Stimulated activated CD4-positive, alpha-beta T cell treated with anti-CD3 and anti-CD28 coated beads, Interleukin-4, amount 100 ng/mL, for 48 hours (primary cell): Measurements from ENCODE around the gene EIF4G3.
"Not testable (repeated sequence)": the region's sequence is repeated elsewhere in the genome, so short reads cannot be mapped to it uniquely, and the experiment has no call there.

Experiments
- DNase-seq, 2 donors: peaks; one replicate each; pipeline ENCODE4 v3.0.0-alpha.2; 2020; ENCODE audit warnings: low read depth in 2 of 2

The EIF4G3 gene

GRCh38 chr1:20948101-20948500, 228.6 kb downstream of the EIF4G3 start:
- no peak for DNase-seq

DNA sequence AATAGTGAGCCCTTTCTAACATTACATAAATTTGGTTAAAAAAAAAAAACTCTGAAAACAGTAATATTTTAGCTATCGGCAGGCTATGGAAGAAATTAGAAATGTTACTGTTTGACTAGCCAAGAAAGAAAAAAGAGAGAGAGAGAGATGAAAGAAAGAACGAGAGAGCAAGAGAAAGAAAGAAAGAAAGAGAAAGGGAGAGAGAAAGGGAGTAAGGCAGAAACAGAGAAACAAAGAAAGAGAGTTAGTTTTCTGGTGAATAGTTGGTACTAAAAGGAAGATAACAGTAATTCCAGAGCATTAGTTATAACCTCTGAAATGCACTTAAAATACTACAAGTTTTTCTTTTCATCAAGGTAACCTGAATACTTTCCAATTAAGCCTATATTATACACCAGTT, 229.3 kb downstream of the EIF4G3 start:
- no peak for DNase-seq

- no peak for DNase-seq
These were observed 240.1 kb downstream of the EIF4G3 start for GRCh38 chr1:20936621-20937020.

DNA sequence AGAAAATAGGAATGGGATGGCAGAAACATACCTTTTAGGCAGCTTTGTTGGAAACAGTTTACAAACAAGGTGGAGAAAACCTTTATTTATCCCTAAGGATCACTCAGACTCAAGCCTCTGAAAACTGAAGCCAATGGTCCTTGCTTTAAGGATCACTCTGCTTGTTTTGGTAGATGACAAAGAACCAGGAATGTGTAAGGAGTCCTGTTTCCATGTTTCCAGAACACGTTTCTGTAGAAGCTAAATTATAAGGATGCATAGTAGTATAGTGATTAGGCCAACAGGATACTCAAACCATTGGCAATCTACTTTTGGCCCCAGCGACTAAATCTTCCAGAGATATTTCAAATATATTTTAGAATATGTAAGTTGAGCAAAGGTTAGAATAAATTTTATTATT, 240.5 kb downstream of the EIF4G3 start:
- no peak for DNase-seq

DNA sequence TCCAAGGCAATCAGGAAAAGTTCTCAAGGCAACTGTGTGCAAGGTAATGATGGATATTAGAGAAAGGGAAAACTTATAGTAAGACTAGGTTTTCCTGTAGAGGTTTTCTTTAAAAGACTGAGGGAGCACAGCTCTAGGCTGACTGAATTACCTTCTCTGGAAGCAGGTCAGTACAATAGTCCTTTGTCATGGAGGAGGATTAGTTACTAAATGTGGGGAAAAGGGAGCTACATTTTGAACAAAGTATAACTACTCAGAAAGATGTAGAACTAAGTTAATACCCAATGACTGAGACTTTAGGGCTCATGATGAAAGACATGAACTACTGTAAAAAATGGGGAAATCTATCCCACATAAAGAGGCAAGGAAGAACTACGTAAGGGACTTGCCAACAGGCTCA, 241.0 kb downstream of the EIF4G3 start:
- no peak for DNase-seq

GRCh38 chr1:20932437-20932977, 244.2 kb downstream of the EIF4G3 start:
- DNase-seq = peak in 1 of 2 donors; percentile 26

- DNase-seq = no peak
These were observed 244.7 kb downstream of the EIF4G3 start for GRCh38 chr1:20931930-20932436.

- no peak for DNase-seq
These were observed 246.3 kb downstream of the EIF4G3 start for GRCh38 chr1:20930427-20930826.

- no peak for DNase-seq
These were observed 248.6 kb downstream of the EIF4G3 start for GRCh38 chr1:20928146-20928545.

DNA sequence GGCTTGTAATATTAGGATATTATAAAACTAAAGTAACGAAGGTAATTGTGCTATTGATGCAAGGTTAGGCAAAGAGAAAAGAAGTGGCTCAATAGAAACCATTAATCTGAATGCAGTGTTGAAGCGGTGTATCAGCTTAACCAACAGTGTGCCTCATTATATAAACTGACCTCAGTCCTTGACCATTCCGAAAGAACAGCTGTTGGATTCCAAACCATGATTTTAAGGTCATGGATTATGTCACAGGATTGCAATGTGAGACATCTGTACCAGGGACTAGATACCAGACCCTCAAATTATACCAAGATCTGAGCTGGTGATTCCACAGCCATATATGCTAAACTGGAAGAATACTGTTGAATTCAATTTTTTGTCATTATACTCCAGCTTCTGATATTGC, 255.4 kb downstream of the EIF4G3 start:
- DNase-seq = no peak

- no peak for DNase-seq
These were observed 263.5 kb downstream of the EIF4G3 start for GRCh38 chr1:20913242-20913641.

DNA sequence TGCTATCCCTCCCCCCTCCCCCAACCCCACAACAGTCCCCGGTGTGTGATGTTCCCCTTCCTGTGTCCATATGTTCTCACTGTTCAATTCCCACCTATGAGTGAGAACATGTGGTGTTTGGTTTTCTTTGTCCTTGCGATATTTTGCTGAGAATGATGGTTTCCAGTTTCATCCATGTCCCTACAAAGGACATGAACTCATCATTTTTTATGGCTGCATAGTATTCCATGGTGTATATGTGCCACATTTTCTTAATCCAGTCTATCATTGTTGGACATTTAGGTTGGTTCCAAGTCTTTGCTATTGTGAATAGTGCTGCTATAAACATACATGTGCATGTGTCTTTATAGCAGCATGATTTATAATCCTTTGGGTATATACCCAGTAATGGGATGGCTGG, 269.2 kb downstream of the EIF4G3 start:
- DNase-seq = not testable (repeated sequence)

DNA sequence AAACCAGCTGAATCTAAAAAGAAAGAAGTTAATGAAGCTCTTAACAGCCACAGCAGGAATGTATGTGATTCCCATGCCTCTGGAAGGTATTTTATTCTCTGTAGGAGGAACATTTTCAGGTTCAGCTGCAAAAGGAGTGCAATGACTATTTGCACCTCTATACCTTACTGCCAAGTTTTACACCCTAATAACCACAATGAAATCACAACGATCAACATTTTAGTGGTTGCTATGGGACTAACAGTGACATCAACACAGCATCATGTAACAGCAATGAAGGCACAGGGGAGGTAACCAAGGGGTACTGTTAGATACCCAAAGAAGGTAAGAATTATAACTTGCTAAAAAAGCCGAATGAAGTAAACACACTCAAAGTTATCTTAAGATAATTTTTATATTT, 273.3 kb downstream of the EIF4G3 start:
- DNase-seq = no peak

- no peak for DNase-seq
These were observed 276.6 kb downstream of the EIF4G3 start for GRCh38 chr1:20900056-20900455.

DNA sequence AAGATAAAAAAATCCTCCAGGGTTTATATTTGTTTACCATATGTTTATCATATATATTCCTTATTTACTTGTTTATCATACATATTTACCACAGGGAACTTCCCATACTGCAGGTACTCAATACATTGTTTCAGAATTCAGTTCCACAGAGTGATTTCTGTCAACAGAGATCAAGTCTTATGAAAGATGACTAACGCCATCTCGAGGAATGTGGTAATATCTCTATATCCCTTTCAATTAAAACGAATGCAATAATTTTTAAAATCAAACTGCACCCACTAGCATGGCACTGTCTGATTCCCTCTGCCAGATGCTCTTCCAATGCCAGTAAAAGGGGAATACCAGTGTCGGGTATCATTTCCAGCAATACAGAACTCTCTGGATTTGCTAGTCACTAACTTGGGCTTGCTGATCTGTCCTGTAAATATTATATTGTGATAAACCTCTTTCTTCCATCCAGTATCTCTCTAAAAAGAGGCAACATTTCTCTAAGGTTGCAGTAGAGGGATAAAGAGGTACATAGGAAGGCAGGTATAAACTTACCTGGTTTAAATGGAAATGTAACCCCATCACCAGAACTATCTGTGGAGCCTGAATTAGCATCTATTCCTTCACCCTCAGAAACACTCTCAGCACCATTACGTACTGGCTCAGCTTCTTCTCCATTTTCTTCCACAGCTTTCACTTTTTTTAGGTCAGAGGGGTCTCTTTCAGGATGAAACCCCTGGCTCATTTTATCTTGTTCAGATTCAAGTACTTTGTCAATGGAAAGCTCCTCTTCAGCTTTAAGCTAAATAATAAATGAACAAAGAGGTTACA, 277.3 kb downstream of the EIF4G3 start:
- DNase-seq = no peak

DNA sequence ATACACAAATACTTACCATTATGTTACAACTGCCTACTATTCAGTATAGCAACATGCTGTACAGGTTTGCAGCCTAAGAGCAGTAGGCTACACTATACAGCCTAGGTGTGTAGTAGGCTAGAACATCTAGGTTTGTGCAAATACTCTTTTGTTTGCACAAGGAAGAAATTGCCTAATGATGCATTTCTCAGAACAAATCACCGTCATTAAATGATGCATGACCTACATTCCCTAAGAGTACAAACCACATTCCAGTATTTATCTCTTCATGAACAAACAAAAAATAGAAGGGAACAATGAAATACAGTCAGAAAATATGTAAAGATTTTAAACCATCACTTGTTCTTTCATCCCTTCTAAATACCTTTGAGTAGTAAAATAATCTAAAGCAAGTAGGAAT, 279.9 kb downstream of the EIF4G3 start:
- no peak for DNase-seq

DNA sequence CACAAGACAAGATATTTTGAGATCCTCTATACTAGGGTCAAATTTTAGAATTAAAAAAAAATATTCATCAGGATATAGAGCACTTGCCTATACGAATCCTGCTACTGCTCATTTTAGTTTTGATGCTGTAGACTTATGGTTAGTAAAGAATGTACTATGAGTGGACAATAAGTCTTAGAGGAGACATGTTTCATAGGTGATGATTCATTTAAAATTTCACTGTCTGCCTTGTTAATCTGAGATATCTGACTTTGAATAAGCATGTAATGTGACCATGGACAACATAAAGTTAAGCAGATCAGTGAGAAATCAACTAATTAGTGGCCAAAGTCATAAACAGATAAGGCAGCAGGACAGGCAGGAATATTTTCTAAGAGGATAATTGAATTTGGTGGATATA, 282.8 kb downstream of the EIF4G3 start:
- no peak for DNase-seq

- DNase-seq = no peak
These were observed 285.6 kb downstream of the EIF4G3 start for GRCh38 chr1:20891091-20891490.

GRCh38 chr1:20887246-20887645, 289.5 kb downstream of the EIF4G3 start:
- no peak for DNase-seq

- DNase-seq = no peak
These were observed 291.6 kb downstream of the EIF4G3 start for GRCh38 chr1:20885121-20885520.

GRCh38 chr1:20884513-20884912, 292.2 kb downstream of the EIF4G3 start:
- no peak for DNase-seq

- DNase-seq = no peak
These were observed 292.9 kb downstream of the EIF4G3 start for GRCh38 chr1:20883766-20884165.

GRCh38 chr1:20882837-20883236, 293.9 kb downstream of the EIF4G3 start:
- DNase-seq = no peak
